CD4-positive, alpha-beta T cell treated with Interleukin-4 for 1 hour (primary cell): ENCODE results near the gene ICA1.

Experiments
- DNase-seq, 2 donors: peaks; one replicate each; pipeline ENCODE4 v3.0.0-alpha.2; 2020 to 2022

Gene ICA1

GRCh38 chr7:8226501-8226900, 35.5 kb downstream of the ICA1 start:
- DNase-seq = no peak

- DNase-seq = no peak
Observed at GRCh38 chr7:8221567-8221966, 40.4 kb downstream of the ICA1 start.

- DNase-seq = no peak
Observed at GRCh38 chr7:8221101-8221495, 40.9 kb downstream of the ICA1 start.

GRCh38 chr7:8220376-8221100, 41.4 kb downstream of the ICA1 start:
- DNase-seq = no peak

GRCh38 chr7:8217200-8218068, 44.5 kb downstream of the ICA1 start:
- peak in 1 of 2 donors; percentile 80 for DNase-seq

GRCh38 chr7:8216334-8216690, 45.7 kb downstream of the ICA1 start:
- DNase-seq = no peak

GRCh38 chr7:8215648-8216333, 46.2 kb downstream of the ICA1 start:
- DNase-seq = no peak

- no peak for DNase-seq
Observed at GRCh38 chr7:8214244-8214824, 47.6 kb downstream of the ICA1 start.

GRCh38 chr7:8213381-8213780, 48.6 kb downstream of the ICA1 start:
- no peak for DNase-seq

GRCh38 chr7:8212638-8213037, 49.3 kb downstream of the ICA1 start:
- DNase-seq = no peak

GRCh38 chr7:8211725-8212096, 50.3 kb downstream of the ICA1 start:
- DNase-seq = no peak

GRCh38 chr7:8210845-8211724, 50.9 kb downstream of the ICA1 start:
- no peak for DNase-seq

GRCh38 chr7:8209353-8209752, 52.6 kb downstream of the ICA1 start:
- no peak for DNase-seq

GRCh38 chr7:8208816-8209215, 53.2 kb downstream of the ICA1 start:
- DNase-seq = no peak

- DNase-seq = no peak
Observed at GRCh38 chr7:8206956-8207355, 55.0 kb downstream of the ICA1 start.

- DNase-seq = no peak
Observed at GRCh38 chr7:8205537-8205936, 56.4 kb downstream of the ICA1 start.

GRCh38 chr7:8205031-8205387, 57.0 kb downstream of the ICA1 start:
- no peak for DNase-seq

GRCh38 chr7:8204339-8205030, 57.5 kb downstream of the ICA1 start:
- DNase-seq = no peak

- no peak for DNase-seq
Observed at GRCh38 chr7:8201846-8202441, 60.0 kb downstream of the ICA1 start.

GRCh38 chr7:8200717-8201116, 61.2 kb downstream of the ICA1 start:
- no peak for DNase-seq

- DNase-seq = no peak
Observed at GRCh38 chr7:8200316-8200715, 61.7 kb downstream of the ICA1 start.
